CD4-positive, alpha-beta T cell treated with Interleukin-4 for 4 hours (primary cell): Measurements from ENCODE around the gene GSK3B.
"Not testable (repeated sequence)": the region's sequence is repeated elsewhere in the genome, so short reads cannot be mapped to it uniquely, and the experiment has no call there.

Experiments used
- DNase-seq: peaks from one replicate; pipeline ENCODE4 v3.0.0-alpha.2; 2020

GSK3B gene

GRCh38 chr3:120095226-120095978 lies 1.2 kb upstream of the GSK3B start:
- DNase-seq: peak; percentile 86

- DNase-seq: peak; percentile 100
Observed at GRCh38 chr3:120094776-120095225, 554 bp upstream of the GSK3B start.

- DNase-seq: peak; percentile 19
Observed at GRCh38 chr3:120093119-120093910, 932 bp downstream of the GSK3B start.

GRCh38 chr3:120092474-120092873 lies 1.8 kb downstream of the GSK3B start:
- DNase-seq: peak; percentile 15

- DNase-seq: no peak
Observed at GRCh38 chr3:120090422-120090821, 3.8 kb downstream of the GSK3B start.

- no peak for DNase-seq
Observed at GRCh38 chr3:120089089-120089488, 5.2 kb downstream of the GSK3B start.

- no peak for DNase-seq
Observed at GRCh38 chr3:120088622-120089021, 5.6 kb downstream of the GSK3B start.

DNA sequence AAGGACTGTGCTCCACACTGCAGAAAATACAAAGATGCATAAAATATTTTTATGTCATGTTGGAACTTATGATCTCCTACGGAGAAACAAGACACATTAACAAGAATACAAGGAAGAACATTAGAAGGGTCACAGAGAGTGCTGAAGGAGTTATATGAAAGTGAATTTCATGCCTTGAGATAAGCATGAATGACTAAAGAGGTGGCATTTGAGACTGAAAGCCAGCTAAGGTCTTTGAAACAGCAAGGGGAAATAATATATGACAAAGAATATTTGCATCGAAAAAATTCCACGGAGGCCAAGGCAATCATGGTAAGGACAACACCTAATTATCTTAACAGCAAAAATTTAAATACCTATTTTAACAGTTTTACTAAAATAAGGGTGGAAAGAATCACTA lies 12.5 kb downstream of the GSK3B start:
- DNase-seq: no peak

DNA sequence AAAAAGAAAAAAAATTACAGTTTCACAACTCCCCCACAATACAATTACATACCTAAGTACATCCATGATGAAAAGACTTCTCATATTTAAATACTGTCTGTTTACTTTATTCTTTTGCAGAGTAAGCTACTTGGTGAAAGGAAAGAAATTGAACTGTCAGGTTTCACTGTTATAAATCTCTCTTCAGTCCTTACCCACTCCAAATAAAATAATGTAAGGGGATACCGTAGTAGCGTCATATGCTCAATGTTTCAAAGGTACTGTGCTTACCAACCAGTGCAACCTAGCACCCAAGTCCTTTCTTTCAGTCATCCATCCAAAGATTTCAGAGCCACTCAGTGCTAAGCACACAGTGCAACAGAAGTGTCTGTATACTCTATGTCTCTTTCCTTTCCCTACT lies 13.4 kb downstream of the GSK3B start:
- DNase-seq: no peak

DNA sequence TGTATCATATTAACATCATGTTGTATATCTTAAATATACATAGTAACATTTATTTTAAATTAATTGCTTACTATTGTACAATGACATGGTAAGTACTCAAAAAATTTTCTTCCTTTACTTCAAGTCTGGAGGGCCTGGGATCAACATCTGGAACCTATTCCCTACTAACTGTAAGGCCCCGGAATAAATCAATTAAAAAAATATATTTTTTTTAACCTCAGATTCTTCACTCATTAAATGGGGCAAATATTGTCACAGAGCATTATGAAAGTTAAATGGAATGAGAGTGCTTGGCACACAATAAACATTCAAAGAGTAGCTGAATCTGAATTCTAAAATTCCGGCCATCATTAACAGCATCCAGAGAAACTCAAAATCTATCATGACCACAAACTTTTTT lies 16.5 kb downstream of the GSK3B start:
- no peak for DNase-seq

- DNase-seq: no peak
Observed at GRCh38 chr3:120072867-120073525, 21.3 kb downstream of the GSK3B start.

- DNase-seq: no peak
Observed at GRCh38 chr3:120071259-120071658, 23.0 kb downstream of the GSK3B start.

DNA sequence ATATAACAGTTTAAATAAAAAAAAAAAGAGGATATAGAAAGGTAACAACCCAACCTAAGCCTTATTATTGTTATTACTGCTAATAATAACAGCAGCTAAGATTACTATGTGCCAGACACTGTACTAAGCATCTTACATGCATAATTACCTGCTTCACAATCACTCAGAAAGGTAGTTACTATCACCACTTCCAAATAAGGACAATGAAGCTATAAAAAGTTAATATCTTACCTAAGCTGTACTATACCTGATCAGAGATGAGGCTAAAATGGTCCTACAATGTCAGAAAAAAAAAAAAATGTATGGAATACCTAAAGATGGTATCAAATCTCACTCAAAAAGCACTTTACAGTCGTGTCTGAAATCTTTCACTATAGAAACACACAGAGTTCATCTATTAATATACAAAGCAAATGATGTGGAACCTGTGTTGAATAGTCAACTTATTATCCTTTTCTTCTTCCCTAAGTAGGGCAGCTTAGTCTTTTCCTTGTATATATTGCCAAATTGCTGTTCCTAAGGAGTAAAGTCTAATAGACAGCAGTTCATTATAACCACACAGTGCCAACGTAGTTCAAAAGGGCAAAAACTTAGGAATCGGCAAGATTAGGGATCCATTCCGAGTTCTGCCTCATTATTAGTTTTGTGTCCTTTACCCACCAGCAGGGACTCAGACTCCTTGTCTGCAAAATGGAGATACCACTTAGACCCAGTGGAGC lies 23.8 kb downstream of the GSK3B start:
- no peak for DNase-seq

DNA sequence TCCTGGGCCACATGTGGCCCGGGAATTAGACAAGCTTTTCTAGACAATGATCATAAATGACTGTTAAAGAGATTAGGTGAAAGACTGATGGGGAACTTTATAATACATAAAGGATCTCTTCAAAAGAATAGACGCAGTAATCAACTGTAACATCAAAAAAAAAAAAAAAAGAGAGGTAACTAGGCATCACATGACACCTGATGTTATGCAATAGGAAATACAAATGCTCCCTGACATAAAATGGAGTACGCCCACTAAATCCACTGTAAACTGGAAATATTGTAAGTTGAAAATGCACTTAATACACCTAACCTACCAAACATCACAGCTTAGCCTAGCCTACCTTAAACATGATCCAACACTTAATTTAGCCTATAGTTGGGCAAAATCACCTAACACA lies 27.2 kb downstream of the GSK3B start:
- DNase-seq: no peak

DNA sequence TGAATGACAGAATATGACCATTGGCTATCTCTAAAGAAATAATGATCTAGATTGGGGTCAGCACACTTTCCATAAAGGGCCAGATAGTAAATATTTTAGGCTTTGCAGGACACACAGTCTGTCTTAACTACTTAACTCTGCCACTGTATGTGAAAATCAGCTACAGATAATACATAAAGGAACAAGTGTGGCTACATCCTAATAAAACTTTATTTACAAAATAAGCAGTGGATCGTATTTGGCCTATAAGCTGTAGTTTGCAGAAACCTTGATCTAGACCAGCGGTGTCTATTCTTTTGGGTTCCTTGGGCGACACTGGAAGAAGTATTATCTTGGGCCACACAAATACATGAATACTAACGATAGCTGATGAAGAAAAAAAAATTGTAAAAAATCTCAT lies 27.6 kb downstream of the GSK3B start:
- no peak for DNase-seq

GRCh38 chr3:120064641-120065040 lies 29.6 kb downstream of the GSK3B start:
- no peak for DNase-seq

DNA sequence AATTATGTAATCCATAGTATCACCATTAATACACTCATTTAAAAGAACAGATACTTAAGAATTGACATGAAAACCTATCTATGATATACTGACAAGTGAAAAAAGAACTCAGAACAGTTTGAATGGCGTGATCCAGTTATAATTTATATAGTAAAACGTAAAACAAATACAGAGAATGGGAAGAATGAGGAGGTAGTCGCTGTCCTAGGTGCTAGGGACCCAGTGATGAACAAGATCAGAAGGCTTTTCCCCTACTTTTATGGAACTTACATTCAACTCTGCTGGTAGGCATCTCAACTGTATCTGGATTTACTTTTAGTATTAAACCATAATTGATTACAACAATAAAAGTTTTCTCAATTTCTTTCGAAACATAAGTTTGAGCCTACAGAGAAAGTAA lies 31.8 kb downstream of the GSK3B start:
- DNase-seq: no peak

DNA sequence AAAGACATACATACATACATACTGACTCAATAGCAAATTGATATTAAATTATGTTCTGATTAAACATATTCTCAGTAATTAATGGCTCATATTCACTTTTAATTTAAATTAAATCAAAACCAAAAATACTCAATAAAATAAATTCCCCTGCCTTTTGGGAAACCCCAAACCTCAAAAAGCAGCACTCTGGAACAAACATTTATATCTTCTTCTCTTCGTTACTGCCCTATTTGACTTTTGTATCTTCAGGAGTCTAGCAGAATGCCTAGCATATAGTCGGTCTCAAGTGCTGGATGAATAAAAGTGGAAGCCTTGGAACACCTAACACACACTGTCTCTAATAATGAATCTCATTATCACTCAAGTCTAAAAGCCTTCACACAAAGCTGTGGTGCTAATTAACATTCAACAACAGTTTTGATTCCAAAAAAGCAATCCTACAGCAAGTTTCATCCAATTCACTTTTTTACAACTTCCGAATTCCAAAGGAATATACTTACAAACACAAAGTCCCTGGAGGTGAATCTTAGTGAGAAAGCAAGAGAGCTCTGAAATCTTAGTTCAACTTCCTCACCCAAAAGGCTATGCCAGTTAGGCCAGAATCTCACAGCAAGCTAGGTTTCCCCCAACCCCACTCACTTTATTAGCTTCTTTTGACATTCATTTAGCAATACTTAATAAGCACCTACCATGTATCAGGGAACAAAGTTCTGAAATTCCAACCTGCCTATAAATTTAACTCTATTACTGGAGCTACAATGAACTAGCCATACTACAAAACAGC lies 35.0 kb downstream of the GSK3B start:
- no peak for DNase-seq

DNA sequence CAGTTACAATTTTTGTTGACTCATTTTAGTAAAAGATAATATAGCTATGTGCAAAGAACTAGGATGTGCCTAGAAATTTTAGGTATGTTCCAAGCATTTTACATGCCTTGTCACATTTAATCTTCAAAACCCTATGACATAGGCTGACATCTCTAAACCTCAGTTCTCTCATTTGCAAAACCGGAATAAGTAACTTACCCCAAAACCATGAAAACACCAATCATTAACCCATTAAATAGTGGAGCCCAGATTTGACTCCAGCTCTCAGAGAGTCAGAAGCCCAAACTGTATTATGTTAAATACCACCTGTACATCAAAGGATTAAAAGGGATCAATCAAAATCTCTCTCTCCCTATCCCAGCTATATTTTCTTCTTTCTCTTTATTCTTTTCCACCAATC lies 36.6 kb downstream of the GSK3B start:
- no peak for DNase-seq

- no peak for DNase-seq
Observed at GRCh38 chr3:120057029-120057428, 37.2 kb downstream of the GSK3B start.

DNA sequence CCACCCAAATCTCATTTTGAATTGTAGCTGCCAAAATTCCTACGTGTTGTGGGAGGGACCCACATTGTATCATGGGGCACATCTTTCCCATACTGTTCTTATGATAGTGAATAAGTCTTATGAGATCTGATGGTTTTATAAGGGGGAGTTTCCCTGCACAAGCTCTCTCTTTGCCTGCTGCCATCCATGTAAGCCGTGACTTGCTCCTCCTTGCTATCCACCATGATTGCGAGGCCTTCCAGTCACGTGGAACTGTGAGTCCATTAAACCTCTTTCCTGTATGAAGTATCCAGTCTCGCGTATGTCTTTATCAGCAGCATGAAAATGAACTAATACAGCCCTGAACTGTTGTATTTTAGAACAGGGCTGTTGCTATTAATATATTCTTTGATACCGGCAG lies 40.6 kb downstream of the GSK3B start:
- DNase-seq: not testable (repeated sequence)

GRCh38 chr3:120052677-120053076 lies 41.6 kb downstream of the GSK3B start:
- DNase-seq: no peak
